Uterus (tissue), 2 donors: Measurements from ENCODE around the gene ASB2.

Experiments
- CTCF ChIP-seq, 4 experiments: fragments of 200-600 bp in 2 of 4; fragments of 450-650 bp in 2 of 4; sonication (generic) in 2 of 4; IDR thresholded peaks; one replicate each; pipeline ENCODE4 v1.5.1; 2016 to 2019; ENCODE audit warnings: antibody characterized with exemption in 4 of 4, mild to moderate bottlenecking in 2 of 4, moderate library complexity in 1 of 4
- POLR2A ChIP-seq, 2 donors: fragments of 450-650 bp; IDR thresholded peaks; one replicate each; pipeline ENCODE4 v1.6.1; 2016; ENCODE audit warnings: antibody characterized with exemption in 2 of 2, mild to moderate bottlenecking in 1 of 2, moderate library complexity in 1 of 2

- TF ChIP-seq CTCF (IDR thresholded peaks at IDR 0.05) (no peak), POLR2A (IDR thresholded peaks at IDR 0.05) (no peak)
Measured at GRCh38 chr14:94025720-94026119, 49.4 kb upstream of the ASB2 start.
